GM12865 (cell line): ENCODE data around the gene S100A16.

Source experiments
- DNase-seq: peaks from one replicate; pipeline ENCODE4 v3.0.0; 2010; ENCODE audit warnings: low read depth
- H3K4me3 ChIP-seq: 2 replicates; pipeline ENCODE4 v1.5.1; 2011; ENCODE audit warnings: mild to moderate bottlenecking, low read depth, low read length, control low read depth
- TF ChIP-seq, protein P1 (sequence below): IDR thresholded peaks from 2 replicates; pipeline ENCODE4 v1.5.1; 2011; ENCODE audit warnings: low read length, control low read depth, low read depth, inconsistent platforms; ENCODE audit not compliant: insufficient read depth; ENCODE audit errors: missing control alignments

The S100A16 gene

DNA sequence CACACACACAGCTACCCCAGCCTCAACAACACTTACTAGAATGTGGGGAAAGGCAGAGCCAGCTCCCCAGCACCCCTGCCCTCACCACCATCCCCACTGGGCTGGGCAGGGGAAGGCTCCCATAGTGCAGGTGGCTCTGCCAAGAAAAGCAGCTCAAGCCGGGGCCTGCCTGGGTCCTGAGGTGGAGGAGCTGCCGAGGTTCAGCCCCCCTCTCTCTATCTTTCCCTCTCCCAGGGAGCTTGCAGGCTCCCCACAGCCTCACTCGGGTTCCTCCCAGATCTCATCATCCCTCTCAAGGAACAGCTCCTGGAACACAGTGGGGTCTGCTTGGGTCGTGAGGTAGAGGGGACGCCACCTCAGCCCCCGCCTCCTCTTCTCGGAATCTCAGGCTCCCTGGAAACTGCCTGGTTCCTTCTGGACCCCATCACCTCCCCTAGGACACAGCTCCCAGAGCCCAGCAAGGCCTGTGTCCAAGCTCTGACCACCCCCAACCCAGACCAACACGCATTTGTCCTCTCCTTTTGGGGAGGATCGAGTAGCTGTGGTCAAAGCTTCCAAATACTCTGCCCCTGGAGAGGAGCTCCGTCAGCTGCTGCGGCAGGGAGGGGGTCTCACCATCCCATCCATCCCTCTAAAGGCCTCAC, 704 bp downstream of the S100A16 start:
- H3K4me3 ChIP-seq, result no peak overlapping the region
- DNase-seq, result no peak
- TF ChIP-seq, protein P1, sequence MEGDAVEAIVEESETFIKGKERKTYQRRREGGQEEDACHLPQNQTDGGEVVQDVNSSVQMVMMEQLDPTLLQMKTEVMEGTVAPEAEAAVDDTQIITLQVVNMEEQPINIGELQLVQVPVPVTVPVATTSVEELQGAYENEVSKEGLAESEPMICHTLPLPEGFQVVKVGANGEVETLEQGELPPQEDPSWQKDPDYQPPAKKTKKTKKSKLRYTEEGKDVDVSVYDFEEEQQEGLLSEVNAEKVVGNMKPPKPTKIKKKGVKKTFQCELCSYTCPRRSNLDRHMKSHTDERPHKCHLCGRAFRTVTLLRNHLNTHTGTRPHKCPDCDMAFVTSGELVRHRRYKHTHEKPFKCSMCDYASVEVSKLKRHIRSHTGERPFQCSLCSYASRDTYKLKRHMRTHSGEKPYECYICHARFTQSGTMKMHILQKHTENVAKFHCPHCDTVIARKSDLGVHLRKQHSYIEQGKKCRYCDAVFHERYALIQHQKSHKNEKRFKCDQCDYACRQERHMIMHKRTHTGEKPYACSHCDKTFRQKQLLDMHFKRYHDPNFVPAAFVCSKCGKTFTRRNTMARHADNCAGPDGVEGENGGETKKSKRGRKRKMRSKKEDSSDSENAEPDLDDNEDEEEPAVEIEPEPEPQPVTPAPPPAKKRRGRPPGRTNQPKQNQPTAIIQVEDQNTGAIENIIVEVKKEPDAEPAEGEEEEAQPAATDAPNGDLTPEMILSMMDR, result no peak

DNA sequence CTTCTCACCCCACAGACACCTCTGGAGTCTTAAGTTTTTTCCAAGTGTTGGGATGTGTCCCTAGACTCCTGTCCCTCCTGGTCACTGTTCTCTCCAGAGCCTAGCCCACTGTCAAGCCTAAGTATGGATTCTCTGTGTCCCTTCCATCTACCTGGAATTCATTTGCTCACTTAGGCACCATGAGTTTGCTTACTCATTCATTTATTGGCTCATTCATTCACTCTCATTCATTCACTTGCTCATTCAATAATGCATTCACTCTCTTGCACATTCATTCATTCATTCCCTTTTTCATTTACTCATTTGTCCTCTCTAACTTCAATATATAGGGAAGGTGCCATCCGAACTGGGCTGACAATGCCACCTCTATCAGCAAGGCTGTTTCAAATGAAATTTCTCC, 1.6 kb downstream of the S100A16 start:
- no peak for DNase-seq
- no peak overlapping the region for H3K4me3 ChIP-seq
- TF ChIP-seq, protein P1, result no peak

DNA sequence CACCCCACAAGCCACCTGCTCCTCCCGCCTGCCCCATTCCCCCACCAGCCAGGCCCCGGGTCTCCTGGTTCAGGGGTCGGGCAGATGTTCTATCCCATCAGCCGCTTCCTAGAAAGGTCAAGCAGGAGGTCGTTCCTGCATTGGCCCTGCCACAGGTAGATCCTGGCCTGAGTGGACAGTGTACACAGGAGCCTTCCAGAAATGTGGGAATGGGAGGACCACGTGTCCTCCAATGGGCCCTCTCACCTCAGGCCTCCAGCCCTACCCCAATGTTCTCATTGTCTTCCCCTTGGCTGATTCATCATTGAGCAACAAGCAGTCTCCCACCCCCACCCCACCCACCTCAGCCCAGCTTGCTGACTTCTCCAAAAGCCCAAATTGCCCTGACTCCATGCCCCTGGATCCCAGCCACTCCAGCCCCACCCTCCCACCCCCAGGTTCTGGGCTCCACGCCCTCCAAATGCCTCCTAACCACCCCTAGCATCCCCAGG, 2.1 kb downstream of the S100A16 start:
- TF ChIP-seq, protein P1, result no peak
- no peak overlapping the region for H3K4me3 ChIP-seq
- no peak for DNase-seq

DNA sequence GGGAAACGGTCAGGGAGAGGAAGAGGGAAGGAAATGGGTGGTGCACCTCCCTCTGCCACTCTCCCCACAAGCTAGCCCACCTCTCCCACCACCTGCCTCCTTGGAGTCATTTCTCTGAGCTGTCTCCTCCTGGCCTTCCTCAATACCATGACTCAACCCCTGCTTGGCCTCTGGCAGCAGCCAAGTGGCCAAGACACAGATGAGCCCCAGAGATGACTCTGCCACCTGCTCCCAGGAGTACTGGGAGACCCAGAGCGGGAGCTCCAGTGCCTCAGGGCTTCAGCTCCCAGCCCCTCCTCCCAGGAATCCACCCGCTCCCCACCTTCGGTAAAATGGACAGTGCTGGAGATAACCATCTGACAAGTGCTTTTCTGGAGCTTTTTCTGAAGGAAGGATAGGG, 2.6 kb downstream of the S100A16 start:
- TF ChIP-seq, protein P1, result no peak
- DNase-seq, result no peak
- no peak overlapping the region for H3K4me3 ChIP-seq

DNA sequence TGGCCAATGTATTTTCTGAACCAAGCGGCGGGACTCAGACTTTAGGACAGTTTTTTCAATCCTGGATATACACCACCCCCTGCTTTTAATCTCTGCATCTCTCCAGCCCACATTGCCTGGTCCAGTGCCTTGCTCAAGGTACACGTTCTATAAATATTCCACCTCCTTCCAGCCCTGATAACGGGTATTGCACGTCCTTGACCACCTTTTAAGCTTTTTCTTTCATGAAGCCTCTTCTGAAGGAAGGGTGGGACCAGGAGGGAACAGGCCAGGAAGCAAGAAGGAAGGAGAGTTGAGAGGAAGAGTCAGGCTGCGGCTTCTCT, 3.4 kb downstream of the S100A16 start:
- no peak for DNase-seq
- H3K4me3 ChIP-seq, result no peak overlapping the region

DNA sequence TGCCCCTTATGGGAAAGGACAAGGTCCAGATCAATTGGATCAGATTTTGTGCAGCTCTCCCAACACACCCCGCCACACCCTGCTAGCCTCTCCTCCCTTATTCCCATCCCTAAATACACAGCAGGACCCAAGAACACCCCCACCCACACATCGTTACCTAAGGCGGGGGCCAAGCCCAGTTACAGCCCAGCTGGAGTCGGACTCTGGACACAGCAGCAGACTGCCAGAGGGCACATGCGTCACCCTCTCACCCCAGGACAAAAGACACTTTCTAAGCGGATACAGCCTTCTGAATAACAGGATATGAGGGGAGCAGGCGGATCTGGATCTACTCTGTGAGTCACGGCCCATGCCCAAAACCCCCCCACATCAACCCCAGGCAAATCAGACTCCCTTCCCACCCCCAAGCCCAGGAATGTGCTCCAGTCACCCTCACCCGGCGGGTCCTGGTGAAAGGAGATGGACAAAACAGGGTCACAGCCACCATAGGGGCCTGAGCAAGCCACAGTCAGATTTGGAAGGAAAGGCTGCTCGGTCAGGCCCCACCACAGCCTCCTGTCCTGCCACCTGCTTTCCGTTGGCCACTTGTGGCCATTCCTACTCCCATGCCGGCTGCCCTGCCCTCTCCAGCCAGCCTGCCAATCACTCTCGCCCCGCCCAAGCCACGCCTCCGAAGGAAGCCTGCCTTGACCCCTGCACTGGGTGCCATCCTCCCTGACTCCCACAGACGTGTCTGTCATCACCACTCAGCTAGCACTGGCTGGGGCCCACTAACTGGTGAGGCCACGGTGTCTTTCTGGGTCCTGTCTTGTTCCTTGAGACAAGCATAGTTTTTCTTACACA, 4.0 kb downstream of the S100A16 start:
- TF ChIP-seq, protein P1, result no peak
- no peak overlapping the region for H3K4me3 ChIP-seq
- no peak for DNase-seq

More for the DNA sequence above, 3.4 kb downstream of the S100A16 start:
- TF ChIP-seq, protein P1, result no peak
